Thoracic aorta (tissue), 2 donors: ENCODE measurements around the gene GNB1L. TPM values are rescaled to one million over a fixed set of nuclear protein-coding genes. Genes with fewer than 3 reads are reported as not detected.

Source experiments
- ATAC-seq: fragments of 150-250 bp; one replicate; pipeline ENCODE4 v1.8.0; 2017; ENCODE audit warnings: low read depth; ENCODE audit not compliant: insufficient number of reproducible peaks, low FRiP score
- DNase-seq: peaks from one replicate; pipeline ENCODE4 v3.0.0-alpha.2; 2020; ENCODE audit warnings: low spot score
- H3K27ac ChIP-seq, 2 donors: fragments of 200-600 bp; sonication (generic); 1 replicate in 1 of 2; 2 replicates in 1 of 2; pipeline ENCODE4 v1.5.1; 2016; ENCODE audit warnings: mild to moderate bottlenecking in 2 of 2, moderate library complexity in 2 of 2
- H3K27me3 ChIP-seq: fragments of 200-600 bp; sonication (generic); replicated peaks from 2 replicates; pipeline ENCODE4 v1.6.0; 2016; ENCODE audit warnings: mild to moderate bottlenecking; ENCODE audit not compliant: insufficient read depth
- H3K36me3 ChIP-seq: fragments of 200-600 bp; sonication (generic); one replicate; pipeline ENCODE4 v1.5.1; 2016
- H3K4me1 ChIP-seq, 2 donors: fragments of 200-600 bp; sonication (generic); 1 replicate in 1 of 2; 2 replicates in 1 of 2; pipeline versions ENCODE4 v1.5.1 to v1.6.0; 2016; ENCODE audit warnings: low read depth in 2 of 2, mild to moderate bottlenecking in 1 of 2; ENCODE audit not compliant: control insufficient read depth in 1 of 2
- H3K4me3 ChIP-seq: fragments of 200-600 bp; sonication (generic); 2 replicates; pipeline ENCODE4 v1.5.1; 2016; ENCODE audit warnings: mild to moderate bottlenecking
- H3K9me3 ChIP-seq: fragments of 200-600 bp; sonication (generic); 2 replicates; pipeline ENCODE4 v1.5.1; 2016
- total RNA-seq, 2 donors: library from RNA; depleted of rRNA; stranded (reverse); fragments of >200 nt; gene quantifications; one replicate each; pipeline versions ENCODE4 v1.1.0 to v1.2.3, GENCODE V29; 2016
- TF ChIP-seq, protein P1 (sequence below): fragments of 200-600 bp; sonication (generic); IDR thresholded peaks from one replicate; pipeline ENCODE4 v1.5.1; 2019; ENCODE audit warnings: antibody characterized with exemption

GNB1L gene
- total RNA-seq, 2 donors from 2014 or later: 2.3 to 7.7 TPM

DNA sequence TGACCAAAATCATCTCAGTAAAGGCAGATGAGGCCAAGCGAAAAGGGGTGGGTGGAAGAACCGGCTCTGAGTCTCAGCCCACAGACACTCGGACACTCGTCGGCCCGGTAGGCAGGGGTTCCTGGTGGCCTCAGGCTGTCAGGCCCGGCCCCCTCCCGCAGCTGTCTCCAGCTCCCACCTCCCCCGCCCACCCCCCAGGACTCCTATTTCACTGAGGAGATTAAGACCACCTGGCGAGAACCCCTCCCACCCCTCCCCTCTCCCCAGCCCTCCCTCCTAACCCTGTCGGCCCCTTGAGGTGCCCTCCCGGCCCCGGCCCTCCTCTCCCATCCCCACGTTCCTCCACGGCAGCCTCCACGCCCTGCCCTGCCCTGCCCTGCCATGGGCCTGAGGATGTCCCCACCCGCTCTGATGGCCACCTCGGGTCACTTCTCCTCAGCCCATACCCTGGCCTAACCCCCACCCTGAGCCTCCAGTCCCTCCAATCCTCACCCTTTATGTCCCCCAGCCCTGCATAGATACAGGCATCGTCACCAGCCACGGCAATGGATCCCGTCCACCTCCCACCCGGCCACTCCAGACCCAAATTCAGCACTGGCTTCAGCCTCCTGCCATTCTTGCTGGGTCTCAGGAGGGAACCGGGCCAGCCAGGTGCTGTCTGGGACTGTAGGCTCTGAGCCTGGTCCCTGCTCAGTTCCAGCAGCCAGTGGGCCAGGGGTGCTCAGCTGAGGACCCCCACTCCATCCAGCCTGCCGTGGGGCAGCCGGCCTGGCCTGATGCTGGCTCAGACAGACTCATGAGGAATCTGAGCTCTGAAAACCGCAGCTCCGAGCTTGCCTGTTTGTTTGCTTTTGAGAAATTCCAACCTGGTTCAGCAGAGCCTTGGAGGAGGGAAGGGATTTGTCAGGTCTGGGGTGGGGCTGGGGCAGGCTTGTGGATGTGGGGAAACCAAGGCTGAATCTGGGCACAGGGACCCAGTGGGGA lies 103.9 kb downstream of the GNB1L start:
- Histone ChIP-seq H3K27me3 (peaks cover 4% of the 10 kb centered on the region), H3K4me1 (peaks cover 3 to 12% of the 10 kb centered on the region in 2 donors), H3K4me3 (no peak overlapping the region), H3K36me3 (no peaks in the 10 kb centered on the region), H3K27ac (no peak overlapping the region), H3K9me3 (no peaks in the 10 kb centered on the region)
- ATAC-seq (no peak), DNase-seq (no peak)
- TF ChIP-seq, protein P1, sequence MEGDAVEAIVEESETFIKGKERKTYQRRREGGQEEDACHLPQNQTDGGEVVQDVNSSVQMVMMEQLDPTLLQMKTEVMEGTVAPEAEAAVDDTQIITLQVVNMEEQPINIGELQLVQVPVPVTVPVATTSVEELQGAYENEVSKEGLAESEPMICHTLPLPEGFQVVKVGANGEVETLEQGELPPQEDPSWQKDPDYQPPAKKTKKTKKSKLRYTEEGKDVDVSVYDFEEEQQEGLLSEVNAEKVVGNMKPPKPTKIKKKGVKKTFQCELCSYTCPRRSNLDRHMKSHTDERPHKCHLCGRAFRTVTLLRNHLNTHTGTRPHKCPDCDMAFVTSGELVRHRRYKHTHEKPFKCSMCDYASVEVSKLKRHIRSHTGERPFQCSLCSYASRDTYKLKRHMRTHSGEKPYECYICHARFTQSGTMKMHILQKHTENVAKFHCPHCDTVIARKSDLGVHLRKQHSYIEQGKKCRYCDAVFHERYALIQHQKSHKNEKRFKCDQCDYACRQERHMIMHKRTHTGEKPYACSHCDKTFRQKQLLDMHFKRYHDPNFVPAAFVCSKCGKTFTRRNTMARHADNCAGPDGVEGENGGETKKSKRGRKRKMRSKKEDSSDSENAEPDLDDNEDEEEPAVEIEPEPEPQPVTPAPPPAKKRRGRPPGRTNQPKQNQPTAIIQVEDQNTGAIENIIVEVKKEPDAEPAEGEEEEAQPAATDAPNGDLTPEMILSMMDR: no peak

- ATAC-seq (no peak), DNase-seq (no peak)
- no peak overlapping the region for H3K27ac ChIP-seq
- H3K27me3 ChIP-seq: peaks cover 4% of the 10 kb centered on the region
- no peak overlapping the region for H3K4me3 ChIP-seq
- H3K4me1 ChIP-seq: peaks cover 0 to 3% of the 10 kb centered on the region in 2 donors
- H3K9me3 ChIP-seq: no peaks in the 10 kb centered on the region
- H3K36me3 ChIP-seq: no peaks in the 10 kb centered on the region
- TF ChIP-seq, protein P1: no peak
Measured at GRCh38 chr22:19749876-19750275, 104.8 kb downstream of the GNB1L start.

DNA sequence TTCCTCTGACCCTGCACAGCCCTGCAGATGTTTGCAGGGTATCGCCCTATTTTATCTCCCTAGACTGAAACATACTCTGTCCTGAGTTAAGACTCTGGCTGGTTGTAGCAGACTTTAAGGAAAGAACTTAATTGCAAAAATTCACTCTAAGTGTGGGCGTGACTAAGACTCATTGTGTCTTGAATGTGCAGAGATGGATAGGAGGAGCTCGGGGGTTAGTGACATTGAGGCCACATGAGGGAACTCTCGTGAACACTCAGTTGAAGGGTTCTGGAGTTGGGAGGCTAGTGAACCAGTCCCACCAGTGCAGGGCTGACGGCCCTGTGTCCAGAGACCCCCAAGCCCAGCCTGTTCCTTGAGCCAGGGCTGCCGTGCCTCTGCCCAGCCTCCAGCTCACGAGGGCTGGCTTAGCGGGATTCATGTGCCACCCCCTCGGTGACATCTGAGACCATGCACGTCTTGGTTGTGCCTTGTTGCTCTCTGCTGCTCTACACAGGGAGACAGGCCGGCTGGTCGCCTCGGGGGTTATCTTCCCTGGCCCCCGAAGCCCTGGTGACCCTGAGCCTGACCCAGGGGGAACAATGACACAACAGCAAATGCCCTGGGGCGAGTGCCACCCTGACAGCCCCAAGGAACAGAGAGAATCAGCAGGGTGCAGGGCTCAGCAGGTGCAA lies 105.5 kb downstream of the GNB1L start:
- ATAC-seq (no peak), DNase-seq (no peak)
- TF ChIP-seq, protein P1: no peak
- H3K4me1 ChIP-seq: no peaks in the 10 kb centered on the region
- H3K27ac ChIP-seq: no peak overlapping the region
- no peaks in the 10 kb centered on the region for H3K9me3 ChIP-seq
- H3K27me3 ChIP-seq: no peaks in the 10 kb centered on the region
- no peaks in the 10 kb centered on the region for H3K36me3 ChIP-seq
- H3K4me3 ChIP-seq: no peak overlapping the region

GRCh38 chr22:19748139-19748538 lies 106.5 kb downstream of the GNB1L start:
- no peak for DNase-seq
- Histone ChIP-seq H3K4me3 (no peak overlapping the region), H3K27me3 (no peaks in the 10 kb centered on the region), H3K27ac (no peak overlapping the region), H3K9me3 (no peaks in the 10 kb centered on the region), H3K4me1 (no peaks in the 10 kb centered on the region), H3K36me3 (no peaks in the 10 kb centered on the region)
- ATAC-seq: no peak
- TF ChIP-seq, protein P1: no peak

- ATAC-seq (no peak), DNase-seq (no peak)
- H3K4me3 ChIP-seq: no peak overlapping the region
- TF ChIP-seq, protein P1: no peak
- H3K36me3 ChIP-seq: no peaks in the 10 kb centered on the region
- no peaks in the 10 kb centered on the region for H3K4me1 ChIP-seq
- no peaks in the 10 kb centered on the region for H3K9me3 ChIP-seq
- no peak overlapping the region for H3K27ac ChIP-seq
- no peaks in the 10 kb centered on the region for H3K27me3 ChIP-seq
Measured at GRCh38 chr22:19747551-19747950, 107.1 kb downstream of the GNB1L start.
